HepG2 (cell line): ENCODE results near the gene CPT1A. TPM values are rescaled to one million over a fixed set of nuclear protein-coding genes. Genes with fewer than 3 reads are reported as not detected.

Source experiments
- ATAC-seq: fragments of 200-7000 bp; cut with Tn5 transposase; 3 replicates; pipeline ENCODE4 v1.9.1; 2020; ENCODE audit warnings: mild to moderate bottlenecking, moderate library complexity
- BruUV-seq: library from RNA; stranded (reverse); fragments of 400-500 nt; replicated peaks from 2 replicates; lab custom pipeline; 2021; lab: Mats Ljungman, UMichigan
- CTCF ChIA-PET: fragments of 300-600 bp; formaldehyde crosslinking; extraction: SDS; loops from one replicate; lab custom pipeline; 2021; ENCODE audit warnings: low total read pairs, inconsistent platforms, low intra/inter-chr PET ratio; lab: Yijun Ruan, JAX
- POLR2A ChIA-PET: fragments of 350-600 bp; sonication (Branson Sonifier 250); formaldehyde crosslinking; loops from one replicate; lab custom pipeline; 2020; ENCODE audit warnings: antibody characterized with exemption, inconsistent platforms; lab: Yijun Ruan, JAX
- DNase-seq: peaks from one replicate; pipeline ENCODE4 v3.0.0-alpha.2; 2015; ENCODE audit warnings: low spot score
- FAIRE-seq: peaks from 3 replicates; lab custom pipeline; 2011; peaks lifted over from hg19 to GRCh38; lab: Jason Lieb, UNC
- H2AFZ ChIP-seq: one replicate; pipeline ENCODE4 v1.6.1; 2011; ENCODE audit warnings: low read length, inconsistent platforms
- H3K27ac ChIP-seq: fragments of 300-600 bp; 3 replicates; pipeline ENCODE4 v1.8.0; 2011; ENCODE audit warnings: mixed run types, mild to moderate bottlenecking, mixed read lengths, low read length, inconsistent platforms; ENCODE audit not compliant: insufficient read depth; ENCODE audit errors: extremely low read length
- H3K27me3 ChIP-seq, 2 experiments: fragments of 200-600 bp in 1 of 2; 2 replicates in 1 of 2; 3 replicates in 1 of 2; pipeline versions ENCODE4 v1.6.0 to v1.8.0; 2011; ENCODE audit warnings: low read length in 2 of 2, mild to moderate bottlenecking in 2 of 2, moderate library complexity in 2 of 2, inconsistent platforms in 1 of 2; ENCODE audit not compliant: insufficient read depth in 2 of 2, control insufficient read depth in 1 of 2
- H3K36me3 ChIP-seq, 2 experiments: fragments of 200-600 bp in 1 of 2; replicated peaks in 1 of 2; 2 replicates in 1 of 2; 3 replicates in 1 of 2; pipeline versions ENCODE4 v1.5.1 to v1.8.0; 2011; ENCODE audit warnings: low read length in 2 of 2, inconsistent platforms in 1 of 2; ENCODE audit not compliant: insufficient read depth in 2 of 2, control insufficient read depth in 1 of 2
- H3K4me1 ChIP-seq: 2 replicates; pipeline ENCODE4 v1.5.1; 2012; ENCODE audit warnings: low read length, inconsistent platforms; ENCODE audit not compliant: insufficient read depth
- H3K4me2 ChIP-seq: 2 replicates; pipeline ENCODE4 v1.6.0; 2011; ENCODE audit warnings: low read depth, low read length, inconsistent platforms
- H3K4me3 ChIP-seq, 3 experiments: fragments of 200-600 bp in 1 of 3; sonication (generic), shearing (Covaris generic) in 1 of 3; replicated peaks in 1 of 3; 2 replicates each; pipeline ENCODE4 v1.5.1; 2011 to 2016; ENCODE audit warnings: low read length in 3 of 3, inconsistent platforms in 2 of 3, low read depth in 2 of 3, mild to moderate bottlenecking in 2 of 3, control low read depth in 1 of 3, mixed read lengths in 1 of 3; ENCODE audit not compliant: insufficient read depth in 1 of 3
- H3K79me2 ChIP-seq: one replicate; pipeline ENCODE4 v1.6.1; 2011; ENCODE audit warnings: low read length, inconsistent platforms; ENCODE audit not compliant: insufficient read depth
- H3K9ac ChIP-seq: 2 replicates; pipeline ENCODE4 v1.6.0; 2011; ENCODE audit warnings: mild to moderate bottlenecking, low read depth, low read length, inconsistent platforms; ENCODE audit not compliant: insufficient read depth
- H3K9me3 ChIP-seq: 2 replicates; pipeline ENCODE4 v1.5.1; 2012; ENCODE audit warnings: mild to moderate bottlenecking, low read length
- H4K20me1 ChIP-seq: 2 replicates; pipeline ENCODE4 v1.6.0; 2011; ENCODE audit warnings: inconsistent platforms, mild to moderate bottlenecking, low read length, moderate library complexity; ENCODE audit not compliant: insufficient read depth
- ETV5 ChIP-seq: IDR thresholded peaks from 2 replicates; pipeline ENCODE4 v1.6.1; 2018; ENCODE audit warnings: missing biosample characterization, missing genetic modification reagents, inconsistent platforms, borderline replicate concordance
- FOXJ3 ChIP-seq: sonication (generic); formaldehyde crosslinking; IDR thresholded peaks from 2 replicates; pipeline ENCODE4 v1.4.0; 2020; ENCODE audit warnings: missing genetic modification reagents, mild to moderate bottlenecking, borderline replicate concordance
- HNRNPH1 ChIP-seq: fragments of 200-400 bp; formaldehyde crosslinking; optimal IDR thresholded peaks from 2 replicates; pipeline ENCODE3; 2017; ENCODE audit warnings: mild to moderate bottlenecking, low read depth, low read length
- REXO4 ChIP-seq: sonication (generic); formaldehyde crosslinking; IDR thresholded peaks from 2 replicates; pipeline ENCODE4 v1.8.0; 2022; ENCODE audit warnings: missing genetic modification reagents, mild to moderate bottlenecking, borderline replicate concordance
- ZFY ChIP-seq: sonication (generic); formaldehyde crosslinking; IDR thresholded peaks from 2 replicates; pipeline ENCODE4 v1.4.0; 2020; ENCODE audit warnings: missing genetic modification reagents
- ZNF567 ChIP-seq: sonication (generic); formaldehyde crosslinking; IDR thresholded peaks from 2 replicates; pipeline ENCODE4 v1.8.1; 2023; ENCODE audit warnings: mild to moderate bottlenecking, missing genetic modification reagents, borderline replicate concordance
- ZSCAN30 ChIP-seq: sonication (generic); formaldehyde crosslinking; IDR thresholded peaks from 2 replicates; pipeline ENCODE4 v1.5.0; 2020; ENCODE audit warnings: mild to moderate bottlenecking, missing genetic modification reagents
- WGBS: methylation state at CpG from one replicate; pipeline ENCODE4 v1.1.6; 2017; ENCODE audit warnings: low lambda C conversion rate; 5-methylcytosine and 5-hydroxymethylcytosine counted together
- in situ Hi-C: cut with HindIII; loops from 2 replicates; pipeline ENCODE4 v1.10.0; 2017; ENCODE audit warnings: low pct_unique_long_range_greater_than_20kb; ENCODE audit not compliant: extremely low pct_ligation_motif_present
- intact Hi-C: fragments of 100-400 bp; cut with micrococcal nuclease; formaldehyde crosslinking; loops from one replicate; pipeline ENCODE4 v1.10.0; 2022; ENCODE audit not compliant: unreplicated experiment
- polyA plus RNA-seq, 8 experiments: library from polyadenylated mRNA; depleted of rRNA in 3 of 8; stranded (reverse) in 7 of 8; unstranded in 1 of 8; fragments of >200 nt; fragmentation: Illumina TruSeq in 4 of 8; extraction: Trizol in 4 of 8; gene quantifications; 2 replicates each; pipeline versions ENCODE4 v1.2.1 to v1.2.3, GENCODE V29; 2011 to 2016; ENCODE audit warnings: low read depth in 4 of 8, missing spikeins in 1 of 8, mixed read lengths in 1 of 8; ENCODE audit not compliant: insufficient read depth in 1 of 8
- total RNA-seq, 5 experiments: library from RNA; depleted of rRNA; stranded (reverse); fragments of >200 nt; fragmentation: Illumina TruSeq; extraction: Trizol; gene quantifications; 2 replicates each; pipeline ENCODE4 v1.2.3, GENCODE V29; 2016; ENCODE audit warnings: low read depth in 1 of 5
- TF ChIP-seq, protein P1 (sequence below): sonication (generic); formaldehyde crosslinking; IDR thresholded peaks from 2 replicates; pipeline ENCODE4 v1.4.0; 2020; ENCODE audit warnings: missing genetic modification reagents

The CPT1A gene
- total and polyA plus RNA-seq, 2 of the 13 experiments (the other 11 are each of a cell fraction or from before 2014, with no cell fraction given) = 7.0 to 7.1 TPM

DNA sequence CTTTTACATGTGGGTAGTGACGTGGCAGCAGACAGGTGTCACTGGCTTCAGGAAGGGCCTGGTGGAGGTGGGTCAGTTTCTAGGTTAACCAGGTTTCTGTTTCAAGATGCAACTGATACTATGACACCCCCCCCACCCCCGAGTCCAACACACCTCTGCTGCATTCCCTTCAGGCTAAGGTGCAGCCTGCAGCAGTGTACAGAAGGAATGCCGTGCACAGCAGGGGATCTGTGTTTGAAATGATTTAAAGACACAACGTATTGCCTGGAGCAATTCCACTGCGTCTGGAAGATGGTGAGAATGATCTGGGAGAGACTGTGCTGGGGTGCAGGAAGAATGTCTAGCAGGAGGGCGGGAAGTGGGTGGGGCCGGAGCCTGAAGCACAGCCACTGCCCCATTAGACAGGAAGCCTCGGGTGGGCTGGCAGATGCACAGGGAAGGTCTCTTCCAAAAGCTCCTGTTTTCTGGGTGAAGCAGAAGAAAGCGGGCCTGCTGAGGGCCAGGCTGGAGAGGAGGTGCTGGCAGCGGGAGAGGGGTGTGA, 78.5 kb downstream of the CPT1A start:
- in situ Hi-C loops (no loop called here), intact Hi-C loops (no loop called here)
- H4K20me1 ChIP-seq = no peaks in the 10 kb centered on the region
- ATAC-seq (no peak), FAIRE-seq (no peak), DNase-seq (no peak)
- H3K4me3 ChIP-seq = no peak overlapping the region
- H3K9ac ChIP-seq = no peak overlapping the region
- 86% methylated on average over 8 of the region's 10 CpGs for WGBS
- BruUV-seq = no TSS peak
- CTCF ChIA-PET = no interaction called here
- H3K27me3 ChIP-seq = no peaks in the 10 kb centered on the region
- peaks cover 0 to 3% of the 10 kb centered on the region in 2 experiments; a peak in 1 of 5 replicates for H3K36me3 ChIP-seq
- POLR2A ChIA-PET = no interaction called here
- H3K9me3 ChIP-seq = no peaks in the 10 kb centered on the region
- TF ChIP-seq REXO4 (CRISPR knock-in tag) = no peak
- TF ChIP-seq ZFY (CRISPR knock-in tag) = no peak
- TF ChIP-seq, protein P1, sequence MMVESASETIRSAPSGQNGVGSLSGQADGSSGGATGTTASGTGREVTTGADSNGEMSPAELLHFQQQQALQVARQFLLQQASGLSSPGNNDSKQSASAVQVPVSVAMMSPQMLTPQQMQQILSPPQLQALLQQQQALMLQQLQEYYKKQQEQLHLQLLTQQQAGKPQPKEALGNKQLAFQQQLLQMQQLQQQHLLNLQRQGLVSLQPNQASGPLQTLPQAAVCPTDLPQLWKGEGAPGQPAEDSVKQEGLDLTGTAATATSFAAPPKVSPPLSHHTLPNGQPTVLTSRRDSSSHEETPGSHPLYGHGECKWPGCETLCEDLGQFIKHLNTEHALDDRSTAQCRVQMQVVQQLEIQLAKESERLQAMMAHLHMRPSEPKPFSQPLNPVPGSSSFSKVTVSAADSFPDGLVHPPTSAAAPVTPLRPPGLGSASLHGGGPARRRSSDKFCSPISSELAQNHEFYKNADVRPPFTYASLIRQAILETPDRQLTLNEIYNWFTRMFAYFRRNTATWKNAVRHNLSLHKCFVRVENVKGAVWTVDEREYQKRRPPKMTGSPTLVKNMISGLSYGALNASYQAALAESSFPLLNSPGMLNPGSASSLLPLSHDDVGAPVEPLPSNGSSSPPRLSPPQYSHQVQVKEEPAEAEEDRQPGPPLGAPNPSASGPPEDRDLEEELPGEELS (CRISPR knock-in tag) = no peak
- TF ChIP-seq FOXJ3 = no peak
- no peak for TF ChIP-seq ZNF567 (CRISPR knock-in tag)
- TF ChIP-seq ZSCAN30 (CRISPR knock-in tag) = no peak
- TF ChIP-seq HNRNPH1 = no peak
- TF ChIP-seq ETV5 (CRISPR knock-in tag) = no peak
- no peak overlapping the region for H2AFZ ChIP-seq
- H3K27ac ChIP-seq = no peak overlapping the region
- H3K4me2 ChIP-seq = no peak overlapping the region
- no peaks in the 10 kb centered on the region for H3K4me1 ChIP-seq
- no peaks in the 10 kb centered on the region for H3K79me2 ChIP-seq
